GF-D8 (cell line): ENCODE data around the gene PRKCB.

ENCODE experiments used
- DNase-seq: peaks from one replicate; lab custom pipeline; 2025; lab: John Stamatoyannopoulos, UW

PRKCB gene

GRCh38 chr16:23968176-23968575, 132.4 kb downstream of the PRKCB start:
- DNase-seq = no peak

- DNase-seq = no peak
Observed at GRCh38 chr16:23969468-23970297, 133.9 kb downstream of the PRKCB start.

DNA sequence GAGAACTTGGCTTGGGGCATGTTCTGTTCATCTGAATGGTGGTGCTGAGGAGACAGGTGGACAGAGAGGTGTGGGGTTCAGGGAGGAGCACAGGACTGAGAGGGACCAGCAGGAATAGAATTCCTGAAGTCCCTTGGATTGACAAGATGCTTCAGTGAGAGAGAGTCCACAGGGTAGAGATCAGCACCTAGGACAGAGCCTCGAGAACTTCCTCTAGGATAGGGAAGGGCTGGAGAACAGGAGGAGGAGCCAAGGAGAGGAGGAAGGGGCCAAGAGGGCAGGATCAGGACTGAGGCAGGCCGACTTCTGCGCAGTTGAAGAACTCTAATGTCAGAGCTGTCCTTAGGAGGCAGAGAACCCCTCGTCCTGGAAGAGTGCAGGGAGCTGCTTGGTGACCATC, 138.4 kb downstream of the PRKCB start:
- DNase-seq = no peak

DNA sequence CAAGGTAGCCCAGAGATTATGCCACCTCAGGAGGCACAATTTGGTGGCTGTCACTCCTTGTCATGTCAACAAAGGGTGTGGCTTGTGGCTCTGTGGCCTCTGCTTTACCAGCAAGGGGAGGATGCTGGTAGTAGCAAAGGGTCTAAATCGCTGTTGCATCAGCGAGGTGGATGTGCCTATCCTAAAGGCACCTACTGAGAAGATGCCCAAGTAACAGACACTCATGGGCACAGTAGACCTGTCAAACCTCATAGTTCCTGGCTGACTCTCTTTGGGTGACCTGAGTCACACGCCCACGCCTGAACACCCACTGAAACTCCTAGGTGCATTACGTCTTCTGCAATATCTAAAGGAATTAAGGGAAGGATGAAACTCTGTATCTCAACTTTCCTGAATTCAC, 139.5 kb downstream of the PRKCB start:
- DNase-seq = no peak

GRCh38 chr16:23976091-23976490, 140.3 kb downstream of the PRKCB start:
- DNase-seq = no peak

- DNase-seq = no peak
Observed at GRCh38 chr16:23976524-23976923, 140.7 kb downstream of the PRKCB start.

GRCh38 chr16:23979441-23979840, 143.7 kb downstream of the PRKCB start:
- DNase-seq = no peak

GRCh38 chr16:23979982-23980381, 144.2 kb downstream of the PRKCB start:
- DNase-seq = no peak

GRCh38 chr16:23981429-23982399, 145.9 kb downstream of the PRKCB start:
- no peak for DNase-seq

- no peak for DNase-seq
Observed at GRCh38 chr16:23986455-23986854, 150.7 kb downstream of the PRKCB start.

- DNase-seq = no peak
Observed at GRCh38 chr16:23987443-23987842, 151.7 kb downstream of the PRKCB start.

DNA sequence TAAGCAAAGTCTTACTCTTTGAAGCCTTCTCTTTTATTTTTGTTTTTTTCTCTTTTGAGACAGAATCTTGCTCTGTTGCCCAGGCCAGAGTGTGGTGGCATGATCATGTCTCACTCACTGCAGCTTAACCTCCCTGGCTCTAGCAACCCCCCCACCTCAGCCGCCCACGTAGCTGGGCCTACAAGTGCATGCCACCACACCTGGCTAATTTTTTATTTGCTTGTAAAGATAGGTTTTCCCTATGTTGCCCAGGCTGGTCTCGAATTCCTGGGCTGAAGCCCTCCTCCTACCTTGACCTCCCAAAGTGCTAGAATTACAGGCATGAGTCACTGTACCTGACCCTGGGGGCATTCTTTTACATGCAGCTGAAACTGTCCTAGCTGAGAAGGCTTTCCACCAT, 154.7 kb downstream of the PRKCB start:
- no peak for DNase-seq

GRCh38 chr16:23991066-23991465, 155.3 kb downstream of the PRKCB start:
- no peak for DNase-seq

DNA sequence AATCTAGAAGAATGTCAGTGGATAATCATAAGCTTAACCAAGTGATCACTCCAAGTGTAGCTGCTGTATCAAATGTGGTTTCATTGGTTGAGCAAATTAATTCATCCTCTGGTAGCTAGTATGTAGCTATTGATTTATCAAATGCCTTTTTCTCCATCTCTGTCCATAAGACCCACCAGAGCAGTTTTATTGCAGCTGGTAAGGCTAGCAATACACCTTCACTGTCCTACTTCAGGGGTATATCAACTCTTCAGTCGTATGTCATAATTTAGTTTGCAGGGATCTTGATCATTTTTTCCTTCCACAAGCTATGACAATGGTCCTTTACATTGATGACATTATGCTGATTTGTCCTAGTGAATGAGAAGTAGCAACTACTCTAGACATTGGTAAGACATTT, 158.8 kb downstream of the PRKCB start:
- no peak for DNase-seq

DNA sequence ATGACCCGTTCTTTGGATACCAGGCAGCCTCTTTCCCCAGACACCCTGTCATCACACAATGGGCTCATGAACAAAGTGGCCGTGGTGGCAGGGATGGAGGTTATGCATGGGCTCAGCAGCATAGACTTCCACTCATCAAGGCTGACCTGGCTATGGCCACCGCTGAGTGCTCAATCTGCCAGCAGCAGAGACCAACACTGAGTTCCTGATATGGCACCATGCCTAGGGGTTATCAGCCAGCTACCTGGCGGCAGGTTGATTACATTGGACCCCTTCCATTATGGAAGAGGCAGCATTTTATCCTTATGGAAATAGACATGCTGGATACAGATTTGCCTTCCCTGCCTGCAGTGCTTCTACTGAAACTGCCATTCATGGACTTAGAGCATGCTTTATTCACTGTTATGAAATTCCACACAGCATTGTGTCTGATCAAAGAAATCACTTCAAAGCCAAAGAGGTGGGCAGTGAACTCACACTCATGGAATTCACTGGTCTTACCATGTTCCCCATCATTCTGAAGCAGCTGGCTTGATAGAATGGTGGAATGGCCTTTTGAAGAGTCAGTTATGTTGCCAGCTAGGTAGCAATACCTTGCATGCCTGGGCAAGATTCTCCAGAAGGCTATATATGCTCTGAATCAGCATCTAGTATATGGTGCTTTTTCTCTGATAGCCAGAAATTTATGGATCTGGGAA, 160.6 kb downstream of the PRKCB start:
- DNase-seq = no peak

DNA sequence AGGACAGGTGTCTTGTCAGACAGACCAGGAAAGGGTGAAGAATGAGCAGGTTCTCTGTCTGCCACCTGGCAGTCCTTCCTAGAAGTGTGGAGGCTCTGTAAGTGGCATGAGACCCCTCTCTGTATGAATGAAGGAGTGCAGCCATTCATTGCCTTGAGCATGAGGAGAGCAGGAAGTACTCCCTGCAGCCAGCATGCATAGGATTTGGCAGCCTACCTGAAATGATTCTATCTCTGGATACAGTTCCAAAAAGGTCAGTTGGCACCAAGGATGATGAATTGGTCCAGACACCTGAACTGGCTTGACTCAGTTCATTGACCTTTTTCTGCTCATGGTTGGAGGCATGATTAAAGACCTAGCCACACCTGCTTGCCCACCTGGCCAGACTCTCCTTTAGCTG, 163.0 kb downstream of the PRKCB start:
- DNase-seq = no peak

DNA sequence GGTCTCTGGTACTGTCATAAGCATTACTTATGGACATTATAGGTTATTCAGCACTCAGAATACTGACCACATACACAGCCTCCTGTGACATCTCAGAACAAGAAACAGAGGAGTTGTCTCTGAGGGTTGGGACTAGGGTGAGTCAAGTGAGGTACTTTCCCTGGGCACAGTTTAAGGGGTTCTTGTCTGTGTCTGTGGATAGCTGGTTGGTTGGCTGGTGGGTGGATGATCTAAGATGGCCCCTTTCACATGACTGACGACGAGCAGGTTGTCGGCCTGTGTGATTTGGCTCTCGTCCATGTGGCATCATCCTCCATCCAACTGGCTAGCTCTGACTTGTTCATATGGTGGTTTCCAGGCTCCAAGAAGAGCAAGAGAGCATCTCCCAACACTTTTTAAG, 163.9 kb downstream of the PRKCB start:
- no peak for DNase-seq

- no peak for DNase-seq
Observed at GRCh38 chr16:24001710-24002109, 165.9 kb downstream of the PRKCB start.

DNA sequence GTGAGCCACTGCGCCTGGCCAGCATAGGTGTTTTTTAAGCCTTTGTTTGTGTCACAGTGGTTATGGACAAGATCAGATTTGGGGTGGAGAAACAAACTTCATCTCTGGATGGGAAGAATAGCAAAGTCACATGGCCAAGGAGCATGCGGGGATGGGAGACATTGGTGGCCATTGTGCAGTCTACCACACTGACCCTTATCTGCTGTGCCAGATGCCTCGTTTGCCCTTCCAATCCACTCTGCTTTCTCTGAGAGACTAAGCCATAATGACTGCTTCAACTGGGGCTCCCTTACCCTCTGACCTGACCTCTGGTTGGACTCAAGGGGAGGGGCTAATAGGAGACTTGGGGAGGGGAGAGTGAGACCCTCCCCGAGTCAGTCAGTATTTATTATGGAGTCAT, 166.8 kb downstream of the PRKCB start:
- no peak for DNase-seq

- no peak for DNase-seq
Observed at GRCh38 chr16:24005577-24005976, 169.8 kb downstream of the PRKCB start.

DNA sequence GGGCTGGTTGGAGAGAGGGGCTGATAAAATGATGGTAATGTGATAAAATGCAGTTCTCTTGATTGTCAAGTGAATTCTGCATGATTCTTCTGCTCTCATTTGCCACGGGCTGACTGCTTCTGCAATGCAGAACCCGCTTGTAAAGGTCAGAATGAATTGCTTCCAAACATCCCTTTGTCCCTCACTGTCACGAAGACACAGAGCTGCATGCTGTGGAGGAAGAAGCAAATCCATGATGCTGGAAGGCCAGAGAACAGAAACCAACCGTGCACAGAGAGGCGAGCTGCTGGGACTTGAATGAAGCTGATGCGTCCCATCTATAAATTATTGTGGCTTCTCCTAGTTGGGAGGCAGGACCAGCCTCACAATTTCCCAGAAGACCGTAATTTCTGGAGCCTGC, 171.6 kb downstream of the PRKCB start:
- DNase-seq = no peak

GRCh38 chr16:24007934-24008333, 172.2 kb downstream of the PRKCB start:
- no peak for DNase-seq
